ENCODE data around the gene PFN2.

DNA sequence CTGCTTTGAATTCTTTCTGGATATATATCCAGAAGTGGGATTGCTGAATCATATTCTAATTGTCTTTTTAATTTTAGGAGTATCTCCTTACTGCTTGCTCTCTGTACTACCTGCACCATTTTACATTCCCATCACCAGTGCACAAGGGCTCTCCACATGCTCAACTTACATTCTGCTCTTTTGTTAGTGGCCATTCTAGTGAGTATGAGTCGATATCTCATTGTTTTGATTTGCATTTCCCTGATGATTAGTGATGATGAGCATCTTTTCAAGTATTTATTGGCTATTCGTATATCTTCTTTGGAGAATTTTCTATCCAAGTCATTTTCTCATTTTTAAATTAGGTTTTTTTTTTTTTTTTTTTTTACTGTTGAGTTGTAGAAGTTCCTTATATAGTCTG, 29.5 kb downstream of the PFN2 start:
- TF ChIP-seq, protein P1, sequence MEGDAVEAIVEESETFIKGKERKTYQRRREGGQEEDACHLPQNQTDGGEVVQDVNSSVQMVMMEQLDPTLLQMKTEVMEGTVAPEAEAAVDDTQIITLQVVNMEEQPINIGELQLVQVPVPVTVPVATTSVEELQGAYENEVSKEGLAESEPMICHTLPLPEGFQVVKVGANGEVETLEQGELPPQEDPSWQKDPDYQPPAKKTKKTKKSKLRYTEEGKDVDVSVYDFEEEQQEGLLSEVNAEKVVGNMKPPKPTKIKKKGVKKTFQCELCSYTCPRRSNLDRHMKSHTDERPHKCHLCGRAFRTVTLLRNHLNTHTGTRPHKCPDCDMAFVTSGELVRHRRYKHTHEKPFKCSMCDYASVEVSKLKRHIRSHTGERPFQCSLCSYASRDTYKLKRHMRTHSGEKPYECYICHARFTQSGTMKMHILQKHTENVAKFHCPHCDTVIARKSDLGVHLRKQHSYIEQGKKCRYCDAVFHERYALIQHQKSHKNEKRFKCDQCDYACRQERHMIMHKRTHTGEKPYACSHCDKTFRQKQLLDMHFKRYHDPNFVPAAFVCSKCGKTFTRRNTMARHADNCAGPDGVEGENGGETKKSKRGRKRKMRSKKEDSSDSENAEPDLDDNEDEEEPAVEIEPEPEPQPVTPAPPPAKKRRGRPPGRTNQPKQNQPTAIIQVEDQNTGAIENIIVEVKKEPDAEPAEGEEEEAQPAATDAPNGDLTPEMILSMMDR (IDR thresholded peaks at IDR 0.05), result no peak
- no peak for TF ChIP-seq EZH2 (IDR thresholded peaks at IDR 0.05; ENCODE audit: borderline replicate concordance, insufficient read depth, low read depth, low read length, poor library complexity, severe bottlenecking)

All from B cell (primary cell).